ENCODE results near the gene CDCA8. TPM values are rescaled to one million over a fixed set of nuclear protein-coding genes. Genes with fewer than 3 reads are reported as not detected.
A peak's percentile ranks its signal among the peaks of the same experiment; 100 is the strongest.

The CDCA8 gene
- total RNA-seq, 1 experiment from 2014 or later = 51.7 TPM

DNA sequence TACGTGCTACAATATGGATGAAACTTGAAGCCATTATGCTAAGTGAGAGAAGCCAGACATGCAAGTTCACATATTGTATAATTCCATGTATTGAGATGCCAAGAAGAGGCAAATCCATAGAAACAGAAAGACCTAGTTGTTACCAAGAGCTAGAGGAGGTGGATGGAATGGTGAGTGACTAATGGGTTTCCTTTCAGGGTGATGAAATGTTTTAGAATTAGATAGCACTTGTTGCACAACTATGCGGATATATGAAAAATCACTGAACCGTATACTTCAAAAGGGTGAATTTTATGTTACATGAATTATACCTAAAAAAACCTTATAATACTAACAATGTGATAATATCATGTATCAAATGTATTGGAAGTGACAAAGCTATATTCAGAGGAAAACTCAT is 54.5 kb downstream of the CDCA8 start (continued):
- TF ChIP-seq, protein P1, sequence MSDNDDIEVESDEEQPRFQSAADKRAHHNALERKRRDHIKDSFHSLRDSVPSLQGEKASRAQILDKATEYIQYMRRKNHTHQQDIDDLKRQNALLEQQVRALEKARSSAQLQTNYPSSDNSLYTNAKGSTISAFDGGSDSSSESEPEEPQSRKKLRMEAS (IDR thresholded peaks at IDR 0.05) = no peak
- TF ChIP-seq ELF1 (IDR thresholded peaks at IDR 0.05; ENCODE audit: borderline replicate concordance, low read depth) (no peak), EGR1 (IDR thresholded peaks at IDR 0.05; ENCODE audit: low read depth) (no peak)
- TF ChIP-seq, protein P2, sequence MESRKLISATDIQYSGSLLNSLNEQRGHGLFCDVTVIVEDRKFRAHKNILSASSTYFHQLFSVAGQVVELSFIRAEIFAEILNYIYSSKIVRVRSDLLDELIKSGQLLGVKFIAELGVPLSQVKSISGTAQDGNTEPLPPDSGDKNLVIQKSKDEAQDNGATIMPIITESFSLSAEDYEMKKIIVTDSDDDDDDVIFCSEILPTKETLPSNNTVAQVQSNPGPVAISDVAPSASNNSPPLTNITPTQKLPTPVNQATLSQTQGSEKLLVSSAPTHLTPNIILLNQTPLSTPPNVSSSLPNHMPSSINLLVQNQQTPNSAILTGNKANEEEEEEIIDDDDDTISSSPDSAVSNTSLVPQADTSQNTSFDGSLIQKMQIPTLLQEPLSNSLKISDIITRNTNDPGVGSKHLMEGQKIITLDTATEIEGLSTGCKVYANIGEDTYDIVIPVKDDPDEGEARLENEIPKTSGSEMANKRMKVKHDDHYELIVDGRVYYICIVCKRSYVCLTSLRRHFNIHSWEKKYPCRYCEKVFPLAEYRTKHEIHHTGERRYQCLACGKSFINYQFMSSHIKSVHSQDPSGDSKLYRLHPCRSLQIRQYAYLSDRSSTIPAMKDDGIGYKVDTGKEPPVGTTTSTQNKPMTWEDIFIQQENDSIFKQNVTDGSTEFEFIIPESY (IDR thresholded peaks at IDR 0.05; ENCODE audit: extremely low read depth, insufficient replicate concordance, low read length) = no peak

DNA sequence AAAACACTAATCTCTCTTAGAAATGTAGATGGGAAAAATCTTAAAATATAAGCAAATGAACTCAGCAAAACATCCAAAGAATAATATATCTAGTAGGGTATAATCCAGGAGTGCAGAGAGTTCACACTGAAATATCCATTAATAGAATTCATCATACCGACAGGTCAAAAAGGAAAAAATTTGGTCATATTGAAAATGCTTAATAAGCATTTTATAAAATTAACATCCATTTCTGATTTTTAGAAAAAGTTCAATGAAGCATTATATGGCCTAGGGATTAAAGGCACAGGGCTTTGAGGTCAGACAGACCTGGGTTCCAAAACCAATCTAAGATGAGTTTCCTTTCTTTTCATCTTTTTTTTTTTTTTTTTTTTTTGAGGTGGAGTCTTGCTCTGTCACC is 56.2 kb downstream of the CDCA8 start:
- Histone ChIP-seq H3K4me1 (ENCODE audit: control insufficient read depth in 1 of 2, insufficient read depth in 2 of 2, low read length in 2 of 2) (peaks cover 0 to 13% of the 10 kb centered on the region in 2 experiments; a peak in 1 of 4 replicates), H3K9me3 (ENCODE audit: control insufficient read depth in 1 of 2, insufficient read depth in 1 of 2, low read depth in 1 of 2, low read length in 2 of 2) (no peaks in the 10 kb centered on the region), H2AFZ (ENCODE audit: low read depth, low read length, poor library complexity, severe bottlenecking) (no peak overlapping the region), H3K4me3 (replicated peaks in 1 of 2; ENCODE audit: low read depth in 1 of 2, low read length in 2 of 2) (no peak overlapping the region), H3K79me2 (ENCODE audit: insufficient read depth, low read length) (no peaks in the 10 kb centered on the region), H3K36me3 (ENCODE audit: control insufficient read depth in 1 of 2, insufficient read depth in 2 of 2, low read length in 2 of 2) (no peaks in the 10 kb centered on the region), H3K27me3 (ENCODE audit: insufficient read depth, low read length) (no peaks in the 10 kb centered on the region), H3K4me2 (ENCODE audit: low read length) (no peak overlapping the region), H3K9ac (ENCODE audit: low read length) (no peak overlapping the region), H4K20me1 (ENCODE audit: insufficient read depth) (no peaks in the 10 kb centered on the region), H3K27ac (ENCODE audit: low read depth, low read length) (no peak overlapping the region), H3K9me2 (ENCODE audit: insufficient read depth) (no peaks in the 10 kb centered on the region)
- ChIA-PET CTCF (no interaction called here), POLR2A (no interaction called here), RAD21 (ENCODE audit: low non-redundant PET in 1 of 2, low total read pairs in 2 of 2, uncharacterized antibody in 2 of 2, unreplicated experiment in 2 of 2) (no interaction called here)
- no TSS peak for BruUV-seq (replicated peaks)
- DNase-seq (ENCODE audit: low read depth, low spot score) (no peak), ATAC-seq (no peak)
- intact Hi-C loops (cut with micrococcal nuclease) = no loop called here
- TF ChIP-seq SRF (IDR thresholded peaks at IDR 0.05; ENCODE audit: low read depth) = no peak

DNA sequence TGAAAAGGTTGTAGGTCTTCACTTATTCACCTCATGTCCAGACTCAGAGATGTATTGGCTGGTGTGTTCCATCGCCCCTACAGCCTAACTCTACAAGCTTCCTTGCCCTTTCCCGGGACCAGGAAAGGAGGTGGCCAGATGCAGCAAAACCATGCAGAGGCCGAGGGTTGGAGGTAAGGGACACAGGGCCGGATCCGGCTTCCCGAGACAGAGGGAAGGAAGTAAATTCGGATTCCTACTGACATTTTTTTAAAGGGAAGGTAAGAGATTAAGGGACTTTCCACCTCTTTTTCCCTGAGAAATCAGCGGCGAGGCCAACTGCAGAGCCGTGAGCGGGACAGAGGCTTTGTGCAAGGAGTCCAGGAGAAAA is 59.9 kb downstream of the CDCA8 start:
- no peaks in the 10 kb centered on the region for H3K36me3 ChIP-seq (ENCODE audit: control insufficient read depth in 1 of 2, insufficient read depth in 2 of 2, low read length in 2 of 2)
- H3K27me3 ChIP-seq (ENCODE audit: insufficient read depth, low read length) = no peaks in the 10 kb centered on the region; the same call in 1 of the 2 replicates
- ChIA-PET CTCF (no interaction called here), POLR2A (no interaction called here), RAD21 (ENCODE audit: low non-redundant PET in 1 of 2, low total read pairs in 2 of 2, uncharacterized antibody in 2 of 2, unreplicated experiment in 2 of 2) (no interaction called here)
- DNase-seq (ENCODE audit: low read depth, low spot score) = no peak
- BruUV-seq (replicated peaks) = no TSS peak
- H4K20me1 ChIP-seq (ENCODE audit: insufficient read depth) = no peaks in the 10 kb centered on the region
- H3K9me2 ChIP-seq (ENCODE audit: insufficient read depth) = no peaks in the 10 kb centered on the region
- intact Hi-C loops (cut with micrococcal nuclease) = no loop called here
- peak overlapping the region; percentile 87 for H3K4me2 ChIP-seq (ENCODE audit: low read length)
- peaks cover 5 to 23% of the 10 kb centered on the region in 2 experiments; a peak in 3 of 4 replicates for H3K4me1 ChIP-seq (ENCODE audit: control insufficient read depth in 1 of 2, insufficient read depth in 2 of 2, low read length in 2 of 2)
- H3K9me3 ChIP-seq (ENCODE audit: control insufficient read depth in 1 of 2, insufficient read depth in 1 of 2, low read depth in 1 of 2, low read length in 2 of 2) = no peaks in the 10 kb centered on the region
- H2AFZ ChIP-seq (ENCODE audit: low read depth, low read length, poor library complexity, severe bottlenecking) = no peak overlapping the region
- no peak for ATAC-seq
- H3K79me2 ChIP-seq (ENCODE audit: insufficient read depth, low read length) = no peaks in the 10 kb centered on the region
- H3K27ac ChIP-seq (ENCODE audit: low read depth, low read length) = no peak overlapping the region
- H3K9ac ChIP-seq (ENCODE audit: low read length) = peak overlapping the region; percentile 36; the same call in 1 of the 2 replicates
- H3K4me3 ChIP-seq (replicated peaks in 1 of 2; ENCODE audit: low read depth in 1 of 2, low read length in 2 of 2) = peak overlapping the region; percentile 51 to 61
- TF ChIP-seq SRF (IDR thresholded peaks at IDR 0.05; ENCODE audit: low read depth) (no peak), TCF7L2 (IDR thresholded peaks at IDR 0.05; ENCODE audit: borderline replicate concordance, extremely low read depth, insufficient read depth, insufficient read length) (no peak), EZH2 (IDR thresholded peaks at IDR 0.05) (no peak), YY1 (IDR thresholded peaks at IDR 0.05; ENCODE audit: extremely low read depth, insufficient replicate concordance, low read depth, low read length) (no peak)
- TF ChIP-seq, protein P3, sequence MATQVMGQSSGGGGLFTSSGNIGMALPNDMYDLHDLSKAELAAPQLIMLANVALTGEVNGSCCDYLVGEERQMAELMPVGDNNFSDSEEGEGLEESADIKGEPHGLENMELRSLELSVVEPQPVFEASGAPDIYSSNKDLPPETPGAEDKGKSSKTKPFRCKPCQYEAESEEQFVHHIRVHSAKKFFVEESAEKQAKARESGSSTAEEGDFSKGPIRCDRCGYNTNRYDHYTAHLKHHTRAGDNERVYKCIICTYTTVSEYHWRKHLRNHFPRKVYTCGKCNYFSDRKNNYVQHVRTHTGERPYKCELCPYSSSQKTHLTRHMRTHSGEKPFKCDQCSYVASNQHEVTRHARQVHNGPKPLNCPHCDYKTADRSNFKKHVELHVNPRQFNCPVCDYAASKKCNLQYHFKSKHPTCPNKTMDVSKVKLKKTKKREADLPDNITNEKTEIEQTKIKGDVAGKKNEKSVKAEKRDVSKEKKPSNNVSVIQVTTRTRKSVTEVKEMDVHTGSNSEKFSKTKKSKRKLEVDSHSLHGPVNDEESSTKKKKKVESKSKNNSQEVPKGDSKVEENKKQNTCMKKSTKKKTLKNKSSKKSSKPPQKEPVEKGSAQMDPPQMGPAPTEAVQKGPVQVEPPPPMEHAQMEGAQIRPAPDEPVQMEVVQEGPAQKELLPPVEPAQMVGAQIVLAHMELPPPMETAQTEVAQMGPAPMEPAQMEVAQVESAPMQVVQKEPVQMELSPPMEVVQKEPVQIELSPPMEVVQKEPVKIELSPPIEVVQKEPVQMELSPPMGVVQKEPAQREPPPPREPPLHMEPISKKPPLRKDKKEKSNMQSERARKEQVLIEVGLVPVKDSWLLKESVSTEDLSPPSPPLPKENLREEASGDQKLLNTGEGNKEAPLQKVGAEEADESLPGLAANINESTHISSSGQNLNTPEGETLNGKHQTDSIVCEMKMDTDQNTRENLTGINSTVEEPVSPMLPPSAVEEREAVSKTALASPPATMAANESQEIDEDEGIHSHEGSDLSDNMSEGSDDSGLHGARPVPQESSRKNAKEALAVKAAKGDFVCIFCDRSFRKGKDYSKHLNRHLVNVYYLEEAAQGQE (IDR thresholded peaks at IDR 0.05; ENCODE audit: low read depth) = no peak
- TF ChIP-seq, protein P2 (IDR thresholded peaks at IDR 0.05; ENCODE audit: extremely low read depth, insufficient replicate concordance, low read length) = no peak
